NOMO-1 (cell line): ENCODE results near the gene RIOK3.

Source experiments
- DNase-seq, 2 experiments: peaks; one replicate each; lab custom pipeline; 2025; ENCODE audit not compliant: unreplicated experiment in 2 of 2; lab: John Stamatoyannopoulos, UW

The RIOK3 gene

DNA sequence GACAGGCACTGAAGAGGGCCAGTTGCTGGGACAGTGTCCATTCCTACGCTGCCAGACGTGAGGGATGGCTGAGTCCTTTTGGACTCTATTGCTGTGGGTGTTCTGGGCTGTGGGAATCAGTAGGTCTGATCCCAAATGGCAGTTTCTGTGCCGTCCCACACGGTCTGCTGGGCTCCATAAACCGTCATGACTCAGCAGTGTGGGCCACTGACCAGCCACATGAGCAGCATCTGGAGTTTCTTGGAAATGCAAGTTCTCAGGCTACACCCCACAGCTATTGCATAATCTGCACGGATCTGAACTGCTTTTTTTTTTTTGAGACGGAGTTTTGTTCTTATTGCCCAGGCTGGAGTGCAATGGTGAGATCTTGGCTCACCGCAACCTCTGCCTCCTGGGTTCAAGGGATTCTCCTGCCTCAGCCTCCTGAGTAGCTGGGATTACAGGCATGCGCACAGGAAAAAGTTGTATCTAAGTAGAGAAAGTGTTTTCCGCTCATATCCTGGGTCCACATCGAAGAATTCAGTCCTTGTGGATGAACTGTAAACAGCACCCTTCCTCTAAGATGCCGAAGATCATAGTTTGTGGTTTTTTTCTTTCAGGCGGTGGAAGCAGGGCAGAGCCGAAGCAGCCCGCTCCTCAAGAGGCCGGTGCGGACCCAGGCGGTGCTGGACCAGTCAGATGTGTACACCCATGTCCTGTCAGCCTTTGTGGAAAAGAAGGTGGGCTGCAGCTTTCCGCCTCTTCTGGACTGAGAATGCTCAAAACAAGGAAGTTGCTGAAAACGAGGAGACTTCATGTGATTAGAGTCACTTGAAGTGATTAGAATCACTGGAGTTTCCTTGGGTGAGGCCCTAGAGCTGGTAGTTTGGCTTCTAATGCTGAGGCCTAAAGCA lies 75.7 kb downstream of the RIOK3 start:
- DNase-seq: no peak

DNA sequence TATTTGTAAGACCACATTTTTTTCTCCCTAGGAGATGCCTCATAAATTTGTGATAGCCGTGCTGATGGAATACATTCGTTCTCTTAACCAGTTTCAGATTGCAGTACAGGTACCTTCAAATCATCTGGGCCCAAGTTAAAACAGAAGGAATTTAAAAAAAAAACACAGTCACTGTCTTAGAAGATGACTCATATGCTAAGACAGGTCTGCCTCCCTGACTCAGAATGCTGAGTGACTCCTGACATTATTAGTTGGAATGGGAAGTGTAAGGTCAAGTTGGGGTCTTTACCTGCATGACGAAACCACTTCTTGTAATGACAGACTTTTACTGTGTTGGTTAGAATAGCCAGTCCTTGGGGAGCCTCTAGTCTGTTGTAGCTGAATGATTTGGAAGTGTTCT lies 76.5 kb downstream of the RIOK3 start:
- DNase-seq: no peak

DNA sequence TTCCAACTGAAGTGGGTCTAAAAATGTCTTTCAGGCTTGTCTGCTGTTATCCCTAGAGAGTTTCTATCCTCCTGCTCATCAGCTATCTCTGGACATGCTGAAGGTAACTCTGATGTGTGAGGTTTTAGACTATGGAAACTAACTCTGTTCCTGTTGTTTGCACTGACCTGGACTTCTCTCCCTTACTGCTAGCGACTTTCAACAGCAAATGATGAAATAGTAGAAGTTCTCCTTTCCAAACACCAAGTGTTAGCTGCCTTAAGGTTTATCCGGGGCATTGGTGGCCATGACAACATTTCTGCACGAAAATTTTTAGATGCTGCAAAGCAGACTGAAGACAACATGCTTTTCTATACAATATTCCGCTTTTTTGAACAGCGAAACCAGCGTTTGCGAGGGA lies 77.1 kb downstream of the RIOK3 start:
- peak; percentile 63 to 90 for DNase-seq

DNA sequence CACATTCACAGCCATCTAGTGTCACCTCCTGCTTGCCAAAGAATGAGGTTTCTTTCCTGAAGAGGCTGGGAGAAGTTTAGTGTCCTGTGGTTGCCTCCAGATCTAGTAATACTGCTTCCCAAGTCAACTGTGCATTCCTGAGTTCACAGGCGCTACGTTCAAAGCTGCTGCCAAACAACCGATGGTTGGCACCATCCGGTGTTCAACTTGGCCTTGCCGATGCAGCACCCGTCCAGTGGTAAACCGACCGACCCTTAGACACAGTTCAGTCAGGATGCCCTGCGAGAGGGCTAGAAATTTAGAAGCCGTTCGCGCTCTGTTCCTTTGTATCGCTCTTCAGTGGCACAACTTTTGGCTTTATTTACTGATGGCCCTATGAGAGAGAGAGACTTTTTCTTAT lies 78.8 kb downstream of the RIOK3 start:
- DNase-seq: no peak
